Measurements from ENCODE around the gene TYSND1.
A peak's percentile ranks its signal among the peaks of the same experiment; 100 is the strongest.
"Not testable (repeated sequence)": the region's sequence is repeated elsewhere in the genome, so short reads cannot be mapped to it uniquely, and the experiment has no call there.

TYSND1 gene

GRCh38 chr10:70131560-70131937 is 15.0 kb downstream of the TYSND1 start:
- no peak for DNase-seq

- DNase-seq: no peak
These were observed 15.5 kb downstream of the TYSND1 start for GRCh38 chr10:70130878-70131559.

GRCh38 chr10:70126700-70127395 is 19.7 kb downstream of the TYSND1 start:
- no peak for DNase-seq

GRCh38 chr10:70125918-70126552 is 20.5 kb downstream of the TYSND1 start:
- DNase-seq: peak; percentile 63

GRCh38 chr10:70124918-70125317 is 21.6 kb downstream of the TYSND1 start:
- no peak for DNase-seq

GRCh38 chr10:70124415-70124814 is 22.1 kb downstream of the TYSND1 start:
- no peak for DNase-seq

- DNase-seq: no peak
These were observed 22.7 kb downstream of the TYSND1 start for GRCh38 chr10:70123817-70124216.

GRCh38 chr10:70123166-70123565 is 23.3 kb downstream of the TYSND1 start:
- not testable (repeated sequence) for DNase-seq

- peak; percentile 95 for DNase-seq
These were observed 23.8 kb downstream of the TYSND1 start for GRCh38 chr10:70122742-70123141.

- DNase-seq: no peak
These were observed 25.1 kb downstream of the TYSND1 start for GRCh38 chr10:70121281-70121949.

GRCh38 chr10:70120417-70120816 is 26.1 kb downstream of the TYSND1 start:
- no peak for DNase-seq

- no peak for DNase-seq
These were observed 26.9 kb downstream of the TYSND1 start for GRCh38 chr10:70119623-70120022.

GRCh38 chr10:70119197-70119596 is 27.3 kb downstream of the TYSND1 start:
- no peak for DNase-seq

GRCh38 chr10:70118196-70118595 is 28.3 kb downstream of the TYSND1 start:
- no peak for DNase-seq

- no peak for DNase-seq
These were observed 28.9 kb downstream of the TYSND1 start for GRCh38 chr10:70117646-70118045.

GRCh38 chr10:70115948-70116682 is 30.4 kb downstream of the TYSND1 start:
- peak; percentile 71 for DNase-seq

GRCh38 chr10:70114902-70115301 is 31.6 kb downstream of the TYSND1 start:
- DNase-seq: no peak

- DNase-seq: no peak
These were observed 34.4 kb downstream of the TYSND1 start for GRCh38 chr10:70112071-70112470.

GRCh38 chr10:70111496-70111895 is 35.0 kb downstream of the TYSND1 start:
- no peak for DNase-seq

GRCh38 chr10:70109064-70109729 is 37.3 kb downstream of the TYSND1 start:
- DNase-seq: no peak

- peak; percentile 34 for DNase-seq
These were observed 39.3 kb downstream of the TYSND1 start for GRCh38 chr10:70106958-70107791.

Data from hematopoietic multipotent progenitor cell treated with erythropoietin and hydrocortisone succinate and interleukin-3 and kit ligand, for 6 days (in vitro differentiated cells).